H1 (cell line): Measurements from ENCODE around the gene TPSG1. TPM values are rescaled to one million over a fixed set of nuclear protein-coding genes. Genes with fewer than 3 reads are reported as not detected.

Source experiments
- JUN ChIP-seq: IDR thresholded peaks from 2 replicates; pipeline ENCODE4 v1.6.1; 2011; ENCODE audit warnings: low read depth, mild to moderate bottlenecking, improper control_type of control experiment, low read length
- KDM5A ChIP-seq: fragments of 200-600 bp; IDR thresholded peaks from 2 replicates; pipeline ENCODE4 v1.7.1; 2012; ENCODE audit warnings: mild to moderate bottlenecking, low read length, inconsistent platforms, mixed read lengths
- MAX ChIP-seq: IDR thresholded peaks from 2 replicates; pipeline ENCODE4 v1.6.1; 2012; ENCODE audit warnings: inconsistent platforms
- RXRA ChIP-seq: IDR thresholded peaks from 2 replicates; pipeline ENCODE4 v1.6.1; 2011; ENCODE audit warnings: low read depth, mild to moderate bottlenecking, low read length, moderate library complexity; ENCODE audit not compliant: insufficient read depth
- TCF12 ChIP-seq: IDR thresholded peaks from 2 replicates; pipeline ENCODE4 v1.6.1; 2011; ENCODE audit warnings: low read depth, mild to moderate bottlenecking, low read length
- polyA plus RNA-seq, 7 experiments: library from polyadenylated mRNA; depleted of rRNA in 3 of 7; stranded (reverse) in 5 of 7; unstranded in 2 of 7; fragments of >200 nt in 5 of 7; fragments of 200-250 nt in 2 of 7; gene quantifications; 1 replicate in 5 of 7; 2 replicates in 1 of 7; 4 replicates in 1 of 7; pipeline versions ENCODE4 v1.2.1 to v1.2.3, GENCODE V29; 2011 to 2013; ENCODE audit warnings: missing spikeins in 2 of 7, mixed read lengths in 2 of 7
- total RNA-seq: library from RNA; stranded (reverse); fragmentation: NEBNext Ultra II Directional; extraction: Animal tissue kit (Norgen Biotek cat#: 25700); gene quantifications from 2 replicates; pipeline ENCODE4 v1.2.1, GENCODE V29; 2021

The TPSG1 gene
- total and polyA plus RNA-seq, 2 of the 8 experiments (the other 6 are each of a cell fraction or from before 2014, with no cell fraction given): not detected

GRCh38 chr16:1197237-1197866 is 27.7 kb downstream of the TPSG1 start (continued):
- TF ChIP-seq MAX: no peak
- no peak for TF ChIP-seq RXRA
- no peak for TF ChIP-seq KDM5A
- no peak for TF ChIP-seq JUN
- no peak for TF ChIP-seq TCF12
